Gastrocnemius medialis (tissue), 4 donors: Measurements from ENCODE around the gene AMPD2. TPM values are rescaled to one million over a fixed set of nuclear protein-coding genes. Genes with fewer than 3 reads are reported as not detected.

Experiments used
- ATAC-seq, 2 donors: fragments of 150-250 bp; one replicate each; pipeline ENCODE4 v1.9.1; 2016
- DNase-seq, 2 donors: peaks; one replicate each; pipeline ENCODE4 v3.0.0-alpha.2; 2019
- H3K27ac ChIP-seq, 4 donors: fragments of 200-600 bp; sonication (generic); 1 replicate in 1 of 4; 2 replicates in 3 of 4; pipeline ENCODE4 v1.5.1; 2016 to 2018; ENCODE audit warnings: mild to moderate bottlenecking in 2 of 4, moderate library complexity in 1 of 4
- H3K27me3 ChIP-seq, 3 donors: fragments of 200-600 bp; sonication (generic) in 2 of 3; 1 replicate in 1 of 3; 2 replicates in 2 of 3; pipeline versions ENCODE4 v1.5.1 to v1.6.0; 2016 to 2019; ENCODE audit warnings: mild to moderate bottlenecking in 1 of 3, moderate library complexity in 1 of 3
- H3K36me3 ChIP-seq, 2 donors: fragments of 200-600 bp; sonication (generic) in 1 of 2; one replicate each; pipeline ENCODE4 v1.5.1; 2017 to 2018
- H3K4me1 ChIP-seq, 2 donors: fragments of 200-600 bp; sonication (generic) in 1 of 2; one replicate each; pipeline ENCODE4 v1.5.1; 2016 to 2017; ENCODE audit warnings: mild to moderate bottlenecking in 2 of 2
- H3K4me3 ChIP-seq, 4 donors: fragments of 200-600 bp; sonication (generic) in 3 of 4; 1 replicate in 1 of 4; 2 replicates in 3 of 4; pipeline ENCODE4 v1.5.1; 2016 to 2019; ENCODE audit warnings: mild to moderate bottlenecking in 2 of 4
- H3K9me3 ChIP-seq, 3 donors: fragments of 200-600 bp; sonication (generic) in 2 of 3; 1 replicate in 1 of 3; 2 replicates in 2 of 3; pipeline ENCODE4 v1.5.1; 2016 to 2019
- CTCF ChIP-seq, 5 experiments: fragments of 450-650 bp in 3 of 5; fragments of 200-600 bp in 2 of 5; sonication (generic) in 2 of 5; IDR thresholded peaks in 4 of 5; conservative IDR thresholded peaks in 1 of 5; 1 replicate in 4 of 5; 2 replicates in 1 of 5; pipeline ENCODE4 v1.5.1; 2016 to 2019; ENCODE audit warnings: antibody characterized with exemption in 5 of 5, mild to moderate bottlenecking in 3 of 5, moderate library complexity in 3 of 5
- POLR2A ChIP-seq, 2 donors: fragments of 450-650 bp; IDR thresholded peaks; one replicate each; pipeline ENCODE4 v1.6.1; 2017; ENCODE audit warnings: antibody characterized with exemption in 2 of 2, mild to moderate bottlenecking in 2 of 2, moderate library complexity in 2 of 2
- in situ Hi-C, 4 donors: fragments of 200-750 bp; cut with MboI; loops; one replicate each; pipeline versions ENCODE4 v1.15.0 to v1.8.0; 2017; ENCODE audit warnings: low sequenced_read_pairs in 4 of 4
- intact Hi-C: fragments of 100-400 bp; cut with DNase I; formaldehyde crosslinking; loops from one replicate; pipeline ENCODE4 v1.15.1; 2023; ENCODE audit warnings: low total_unique reads
- total RNA-seq, 4 donors: library from RNA; depleted of rRNA; stranded (reverse); fragments of >200 nt; gene quantifications; one replicate each; pipeline versions ENCODE4 v1.1.0 to v1.2.3, GENCODE V29; 2016

AMPD2 gene
- total RNA-seq, 4 donors from 2014 or later = 5.3 to 19.4 (median 10.4) TPM

GRCh38 chr1:109661391-109661790, 41.8 kb downstream of the AMPD2 start:
- Histone ChIP-seq H3K27me3 (no peaks in the 10 kb centered on the region), H3K4me1 (peaks cover 4 to 13% of the 10 kb centered on the region in 2 donors), H3K4me3 (no peak overlapping the region), H3K36me3 (peaks cover 0 to 2% of the 10 kb centered on the region in 2 donors), H3K9me3 (no peaks in the 10 kb centered on the region), H3K27ac (no peak overlapping the region)
- ATAC-seq (no peak), DNase-seq (no peak)
- in situ Hi-C loops = loop anchor here in 1 of 4 donors (10.0 kb wide), 1 partner anchor 323 kb away; the partner anchor contains the start of gene AHCYL1
- intact Hi-C loops = no loop called here
- TF ChIP-seq POLR2A (IDR thresholded peaks at IDR 0.05) (no peak), CTCF (IDR thresholded peaks at IDR 0.05 in 4 of 5, conservative IDR thresholded peaks at IDR 0.05 in 1 of 5) (no peak)

- DNase-seq (no peak), ATAC-seq (no peak)
- Histone ChIP-seq H3K9me3 (no peaks in the 10 kb centered on the region), H3K27ac (peak overlapping the region; percentile 27 to 66 (median 42)), H3K27me3 (no peaks in the 10 kb centered on the region), H3K4me1 (peaks cover 6 to 16% of the 10 kb centered on the region in 2 donors), H3K4me3 (no peak overlapping the region), H3K36me3 (peaks cover 0 to 2% of the 10 kb centered on the region in 2 donors)
- no peak for TF ChIP-seq CTCF (IDR thresholded peaks at IDR 0.05 in 4 of 5, conservative IDR thresholded peaks at IDR 0.05 in 1 of 5)
- no peak for TF ChIP-seq POLR2A (IDR thresholded peaks at IDR 0.05)
- in situ Hi-C loops (loop anchor here in 1 of 4 donors (10.0 kb wide), 1 partner anchor 320 kb away; the partner anchor contains the start of gene AHCYL1), intact Hi-C loops (no loop called here)
Measured at GRCh38 chr1:109664671-109665070, 45.0 kb downstream of the AMPD2 start.

GRCh38 chr1:109667452-109668122, 48.0 kb downstream of the AMPD2 start, which contains the start of gene GSTM2:
GSTM2 (plus strand) TSS chr1:109668057; CDS start chr1:109668116, 59 bp downstream.
- Histone ChIP-seq H3K4me1 (peaks cover 6 to 16% of the 10 kb centered on the region in 2 donors), H3K4me3 (peak within 1 kb of the TSS; percentile 62 to 67 (median 64)), H3K9me3 (no peaks in the 10 kb centered on the region), H3K27ac (peak within 1 kb of the TSS; percentile 69 to 82 (median 74)), H3K36me3 (peaks cover 0 to 5% of the 10 kb centered on the region in 2 donors), H3K27me3 (no peaks in the 10 kb centered on the region)
- in situ Hi-C loops (loop anchor here in 1 of 4 donors (10.0 kb wide), 1 partner anchor 317 kb away; the partner anchor contains the start of gene AHCYL1), intact Hi-C loops (no loop called here)
- ATAC-seq (peak; percentile 92), DNase-seq (peak; percentile 86 to 90)
- TF ChIP-seq POLR2A (IDR thresholded peaks at IDR 0.05) = peak; percentile 28 to 49
- no peak for TF ChIP-seq CTCF (IDR thresholded peaks at IDR 0.05 in 4 of 5, conservative IDR thresholded peaks at IDR 0.05 in 1 of 5)

GRCh38 chr1:109668123-109668775, 48.6 kb downstream of the AMPD2 start:
- in situ Hi-C loops (loop anchor here in 1 of 4 donors (10.0 kb wide), 1 partner anchor 317 kb away; the partner anchor contains the start of gene AHCYL1), intact Hi-C loops (no loop called here)
- Histone ChIP-seq H3K36me3 (peaks cover 0 to 5% of the 10 kb centered on the region in 2 donors), H3K4me3 (peak overlapping the region; percentile 62 to 67 (median 64)), H3K9me3 (no peaks in the 10 kb centered on the region), H3K27me3 (no peaks in the 10 kb centered on the region), H3K4me1 (peaks cover 6 to 15% of the 10 kb centered on the region in 2 donors), H3K27ac (peak overlapping the region; percentile 69 to 82 (median 74))
- peak; percentile 46 to 48 for ATAC-seq
- DNase-seq = peak in 1 of 2 donors; percentile 28
- TF ChIP-seq POLR2A (IDR thresholded peaks at IDR 0.05) = no peak
- TF ChIP-seq CTCF (IDR thresholded peaks at IDR 0.05 in 4 of 5, conservative IDR thresholded peaks at IDR 0.05 in 1 of 5) = no peak
